BE2C (cell line): Measurements from ENCODE around the gene CNGA4.

ENCODE experiments used
- DNase-seq: peaks from one replicate; pipeline ENCODE4 v3.0.0-alpha.2; 2020
- H3K27me3 ChIP-seq: fragments of 250-450 bp; sonication (Bioruptor Pico); 2 replicates; pipeline ENCODE4 v1.5.1; 2020; ENCODE audit warnings: mild to moderate bottlenecking
- H3K36me3 ChIP-seq: fragments of 250-450 bp; sonication (Bioruptor Pico); 2 replicates; pipeline ENCODE4 v1.5.1; 2020; ENCODE audit warnings: mild to moderate bottlenecking
- H3K4me1 ChIP-seq: fragments of 250-450 bp; sonication (Bioruptor Pico); 2 replicates; pipeline ENCODE4 v1.5.1; 2020
- H3K4me3 ChIP-seq: 2 replicates; pipeline ENCODE4 v1.5.1; 2011; ENCODE audit warnings: low read depth, low read length
- H3K9me3 ChIP-seq: fragments of 250-450 bp; sonication (Bioruptor Pico); 2 replicates; pipeline ENCODE4 v1.5.1; 2020
- TF ChIP-seq, protein P1 (sequence below): IDR thresholded peaks from 2 replicates; pipeline ENCODE4 v1.5.1; 2012; ENCODE audit warnings: mild to moderate bottlenecking, low read depth, low read length

Gene CNGA4

DNA sequence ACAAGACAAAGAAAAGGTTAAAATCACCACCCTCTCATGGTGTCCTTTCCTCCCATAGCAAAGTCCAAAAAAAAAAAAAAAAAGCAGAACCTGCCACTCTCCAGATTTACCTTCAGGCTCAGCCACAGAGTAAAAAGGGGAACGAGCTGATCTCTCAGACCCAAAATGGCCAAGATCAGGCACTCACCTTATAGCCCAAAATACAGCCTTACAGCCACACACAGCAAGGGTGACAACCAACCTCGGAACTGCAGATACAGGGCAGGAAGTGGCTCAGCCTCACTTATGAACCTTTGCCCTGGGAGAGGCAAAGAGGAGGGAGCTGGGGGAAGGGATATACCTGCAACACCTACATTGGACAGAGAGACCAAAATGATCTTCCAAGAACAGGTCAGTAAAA, 9.0 kb upstream of the CNGA4 start:
- H3K36me3 ChIP-seq = no peaks in the 10 kb centered on the region

DNA sequence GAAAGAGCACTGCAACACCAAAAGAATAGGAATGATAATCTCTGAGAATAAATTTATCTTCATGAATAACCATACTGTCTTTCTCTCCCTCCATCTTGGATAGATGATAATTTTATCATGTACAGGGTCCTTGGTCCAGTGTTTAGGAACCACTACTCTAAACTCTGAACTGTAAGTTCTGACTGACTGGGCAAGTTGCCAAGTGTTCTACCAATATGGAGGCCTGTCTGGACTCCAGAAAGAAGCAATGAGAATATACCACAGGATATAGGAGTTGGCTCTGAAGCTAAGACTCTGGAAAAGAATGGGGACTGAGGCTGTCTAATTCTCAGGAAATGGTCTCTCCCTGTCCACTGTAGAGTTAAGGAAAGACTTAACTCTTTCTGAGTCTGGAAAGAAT, 6.0 kb upstream of the CNGA4 start:
- H3K4me3 ChIP-seq = no peak overlapping the region
- no peaks in the 10 kb centered on the region for H3K36me3 ChIP-seq
- H3K9me3 ChIP-seq = no peaks in the 10 kb centered on the region
- DNase-seq = no peak
- H3K27me3 ChIP-seq = no peaks in the 10 kb centered on the region
- TF ChIP-seq, protein P1, sequence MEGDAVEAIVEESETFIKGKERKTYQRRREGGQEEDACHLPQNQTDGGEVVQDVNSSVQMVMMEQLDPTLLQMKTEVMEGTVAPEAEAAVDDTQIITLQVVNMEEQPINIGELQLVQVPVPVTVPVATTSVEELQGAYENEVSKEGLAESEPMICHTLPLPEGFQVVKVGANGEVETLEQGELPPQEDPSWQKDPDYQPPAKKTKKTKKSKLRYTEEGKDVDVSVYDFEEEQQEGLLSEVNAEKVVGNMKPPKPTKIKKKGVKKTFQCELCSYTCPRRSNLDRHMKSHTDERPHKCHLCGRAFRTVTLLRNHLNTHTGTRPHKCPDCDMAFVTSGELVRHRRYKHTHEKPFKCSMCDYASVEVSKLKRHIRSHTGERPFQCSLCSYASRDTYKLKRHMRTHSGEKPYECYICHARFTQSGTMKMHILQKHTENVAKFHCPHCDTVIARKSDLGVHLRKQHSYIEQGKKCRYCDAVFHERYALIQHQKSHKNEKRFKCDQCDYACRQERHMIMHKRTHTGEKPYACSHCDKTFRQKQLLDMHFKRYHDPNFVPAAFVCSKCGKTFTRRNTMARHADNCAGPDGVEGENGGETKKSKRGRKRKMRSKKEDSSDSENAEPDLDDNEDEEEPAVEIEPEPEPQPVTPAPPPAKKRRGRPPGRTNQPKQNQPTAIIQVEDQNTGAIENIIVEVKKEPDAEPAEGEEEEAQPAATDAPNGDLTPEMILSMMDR = no peak
- H3K4me1 ChIP-seq = no peaks in the 10 kb centered on the region

More for the DNA sequence above, 9.0 kb upstream of the CNGA4 start:
- no peaks in the 10 kb centered on the region for H3K9me3 ChIP-seq
- H3K4me1 ChIP-seq = no peaks in the 10 kb centered on the region
- H3K4me3 ChIP-seq = no peak overlapping the region
- H3K27me3 ChIP-seq = no peaks in the 10 kb centered on the region
- no peak for DNase-seq
- TF ChIP-seq, protein P1 = no peak

DNA sequence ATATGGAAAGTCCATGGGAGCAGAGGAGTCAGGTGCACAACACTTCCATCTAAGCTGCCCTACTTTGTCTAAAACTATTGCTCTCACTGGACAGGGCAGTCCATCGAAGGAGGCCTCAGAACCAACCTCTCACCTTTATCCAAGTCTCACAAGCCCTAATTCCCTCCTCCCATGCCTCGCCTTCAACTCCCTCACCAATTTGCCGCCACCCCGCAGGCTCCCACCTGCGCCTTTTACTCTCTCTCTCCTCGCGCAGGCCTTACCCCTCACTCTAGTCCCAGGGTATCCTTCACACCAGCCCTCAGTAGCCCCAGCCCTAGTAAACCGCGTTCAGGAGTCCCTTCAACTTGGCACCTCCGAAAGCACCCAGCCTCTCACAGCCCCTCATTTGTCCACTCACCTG, 4.9 kb upstream of the CNGA4 start:
- no peaks in the 10 kb centered on the region for H3K27me3 ChIP-seq
- peak overlapping the region; percentile 86 for H3K4me3 ChIP-seq
- TF ChIP-seq, protein P1 = no peak
- H3K36me3 ChIP-seq = no peaks in the 10 kb centered on the region
- H3K4me1 ChIP-seq = no peaks in the 10 kb centered on the region
- no peak for DNase-seq
- no peaks in the 10 kb centered on the region for H3K9me3 ChIP-seq

DNA sequence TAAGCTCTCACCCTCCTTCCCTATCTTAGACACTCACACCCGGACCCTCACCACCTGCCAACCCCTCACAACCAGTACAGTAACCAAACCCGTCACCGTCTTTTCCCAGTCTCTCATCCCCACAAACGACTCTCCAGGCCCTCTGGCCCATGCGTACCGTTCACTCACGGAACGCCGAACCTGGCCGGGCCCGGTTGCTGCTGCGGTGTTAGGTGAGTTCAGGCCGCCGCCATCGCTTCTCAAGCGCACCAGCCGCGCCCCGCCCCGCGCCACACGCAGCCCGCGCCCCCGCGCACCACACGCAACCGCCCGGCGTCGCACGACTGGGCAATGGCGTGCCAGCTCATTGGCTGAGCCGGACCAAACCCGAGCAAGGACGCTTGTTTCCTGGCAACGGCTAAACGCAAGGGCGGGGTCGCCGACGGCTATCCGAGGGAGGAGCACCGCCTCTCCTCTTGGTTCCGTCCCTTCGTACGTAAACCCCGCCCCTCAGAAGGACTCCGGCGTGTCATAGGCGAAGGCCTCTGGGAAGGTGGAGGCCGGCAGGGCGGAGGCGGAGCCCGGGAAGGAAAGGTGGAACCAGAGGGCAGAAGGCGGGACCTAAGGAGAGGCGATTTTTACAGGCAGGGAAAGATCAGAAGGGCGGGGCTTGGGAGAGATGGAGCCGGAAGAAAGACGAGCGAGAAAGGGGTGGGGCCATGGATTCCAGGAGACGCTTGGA, 4.3 kb upstream of the CNGA4 start, which contains the start of gene FHIP1B:
TSS of gene FHIP1B (minus strand) at position 250 of the 721 bp plus-strand sequence. CDS start 10,120 bp downstream, outside the sequence.
- no peaks in the 10 kb centered on the region for H3K27me3 ChIP-seq
- H3K9me3 ChIP-seq = no peaks in the 10 kb centered on the region
- TF ChIP-seq, protein P1 = no peak
- peak; percentile 96 for DNase-seq
- no peaks in the 10 kb centered on the region for H3K36me3 ChIP-seq
- H3K4me1 ChIP-seq = no peaks in the 10 kb centered on the region
- peak within 1 kb of the TSS; percentile 86 for H3K4me3 ChIP-seq

DNA sequence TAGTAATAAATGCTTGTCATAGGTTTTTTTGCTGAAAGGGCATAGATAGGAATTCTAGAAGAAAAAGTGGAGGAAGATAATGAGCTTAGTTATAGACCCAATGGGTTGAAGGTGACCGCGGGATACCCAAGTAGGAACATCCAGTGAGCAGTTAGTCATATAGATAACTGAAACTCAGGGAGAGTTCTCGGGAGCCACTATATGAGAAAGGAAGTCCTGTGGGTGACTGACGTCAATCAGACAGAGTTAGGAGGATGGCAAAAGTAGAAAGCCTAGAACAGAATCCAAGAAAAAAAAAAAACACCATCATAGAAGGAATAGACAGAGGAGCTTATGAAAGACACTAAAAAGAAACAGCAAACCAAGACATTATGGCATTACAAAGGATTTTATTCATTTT, 1.6 kb upstream of the CNGA4 start:
- no peak overlapping the region for H3K4me3 ChIP-seq
- TF ChIP-seq, protein P1 = no peak
- H3K9me3 ChIP-seq = no peaks in the 10 kb centered on the region
- H3K4me1 ChIP-seq = no peaks in the 10 kb centered on the region
- H3K27me3 ChIP-seq = no peaks in the 10 kb centered on the region
- DNase-seq = no peak
- H3K36me3 ChIP-seq = no peaks in the 10 kb centered on the region

DNA sequence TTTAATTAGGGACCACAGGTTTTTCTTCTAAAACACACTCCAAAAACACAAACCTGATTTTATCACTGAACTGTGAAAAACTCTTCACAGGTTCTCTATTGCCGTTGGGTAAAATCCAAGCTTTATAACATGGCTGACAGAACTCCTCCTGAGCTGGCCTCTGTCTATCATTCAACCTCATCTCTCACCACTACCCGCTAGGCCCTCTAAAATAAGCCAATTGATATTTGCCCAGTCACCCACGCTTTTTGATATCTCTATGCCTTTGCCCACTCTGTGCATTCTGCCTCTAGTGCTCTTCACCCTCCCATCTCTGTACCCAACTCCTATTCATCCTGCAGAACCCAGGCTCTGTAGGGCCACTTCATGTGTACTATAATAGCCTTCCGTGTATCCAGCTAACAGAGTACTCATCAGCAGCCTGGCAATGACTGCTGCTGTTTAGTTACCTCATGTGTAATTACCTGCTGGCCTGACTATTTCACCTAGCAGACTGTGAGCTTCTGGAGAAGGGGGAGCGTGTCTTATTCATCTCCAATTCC, 1.1 kb upstream of the CNGA4 start:
- Histone ChIP-seq H3K36me3 (no peaks in the 10 kb centered on the region), H3K9me3 (no peaks in the 10 kb centered on the region), H3K4me1 (no peaks in the 10 kb centered on the region), H3K27me3 (no peaks in the 10 kb centered on the region), H3K4me3 (no peak overlapping the region)
- DNase-seq = no peak
- TF ChIP-seq, protein P1 = no peak
